Measurements from ENCODE around the gene METTL17.
"Not testable (repeated sequence)": the region's sequence is repeated elsewhere in the genome, so short reads cannot be mapped to it uniquely, and the experiment has no call there.

METTL17 gene

DNA sequence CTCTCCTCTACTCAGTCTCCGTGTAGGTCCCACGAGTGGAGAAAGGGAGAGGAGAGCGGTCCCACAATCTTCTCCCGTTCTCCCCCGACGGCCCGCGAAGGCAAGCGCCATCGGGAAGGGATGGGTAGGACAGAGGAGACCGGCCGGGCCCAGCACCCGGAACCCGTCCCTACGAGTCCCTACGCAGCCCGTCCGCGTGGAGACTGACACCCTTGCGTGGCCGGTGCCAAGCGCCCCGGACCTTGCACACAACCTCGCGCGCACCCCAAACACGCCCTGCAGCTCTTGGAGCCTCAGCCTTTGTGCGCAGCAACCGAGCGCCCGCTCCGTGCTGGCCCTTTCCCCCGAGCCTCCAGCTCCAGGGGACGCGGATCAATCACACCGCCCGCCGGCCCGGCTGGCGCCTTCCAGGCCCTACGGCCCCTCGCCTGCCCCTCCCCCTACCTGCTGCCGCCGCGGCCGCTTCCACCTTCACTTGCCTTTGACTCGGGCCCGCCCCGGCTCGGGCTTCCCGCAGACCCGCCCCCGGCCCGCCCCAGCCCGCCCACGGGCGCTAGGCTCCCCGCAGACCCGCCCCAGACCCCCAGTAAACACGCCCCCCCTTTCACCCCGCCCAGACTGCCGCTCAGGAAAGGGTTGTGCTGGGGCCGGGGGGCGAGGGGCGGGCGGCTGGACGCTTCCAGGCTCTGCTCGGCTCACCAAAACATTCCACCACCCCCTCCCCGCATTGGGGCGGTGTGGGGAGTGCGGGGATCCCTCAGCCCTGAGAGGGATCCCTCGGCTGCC is 35.0 kb downstream of the METTL17 start, which contains the start of gene NDRG2:
TSS of gene NDRG2 (minus strand) at position 477 of the 786 bp plus-strand sequence. CDS start 1,746 bp downstream, outside the sequence.
- DNase-seq (ENCODE audit: low read depth in 2 of 2), result peak; percentile 47 to 57

DNA sequence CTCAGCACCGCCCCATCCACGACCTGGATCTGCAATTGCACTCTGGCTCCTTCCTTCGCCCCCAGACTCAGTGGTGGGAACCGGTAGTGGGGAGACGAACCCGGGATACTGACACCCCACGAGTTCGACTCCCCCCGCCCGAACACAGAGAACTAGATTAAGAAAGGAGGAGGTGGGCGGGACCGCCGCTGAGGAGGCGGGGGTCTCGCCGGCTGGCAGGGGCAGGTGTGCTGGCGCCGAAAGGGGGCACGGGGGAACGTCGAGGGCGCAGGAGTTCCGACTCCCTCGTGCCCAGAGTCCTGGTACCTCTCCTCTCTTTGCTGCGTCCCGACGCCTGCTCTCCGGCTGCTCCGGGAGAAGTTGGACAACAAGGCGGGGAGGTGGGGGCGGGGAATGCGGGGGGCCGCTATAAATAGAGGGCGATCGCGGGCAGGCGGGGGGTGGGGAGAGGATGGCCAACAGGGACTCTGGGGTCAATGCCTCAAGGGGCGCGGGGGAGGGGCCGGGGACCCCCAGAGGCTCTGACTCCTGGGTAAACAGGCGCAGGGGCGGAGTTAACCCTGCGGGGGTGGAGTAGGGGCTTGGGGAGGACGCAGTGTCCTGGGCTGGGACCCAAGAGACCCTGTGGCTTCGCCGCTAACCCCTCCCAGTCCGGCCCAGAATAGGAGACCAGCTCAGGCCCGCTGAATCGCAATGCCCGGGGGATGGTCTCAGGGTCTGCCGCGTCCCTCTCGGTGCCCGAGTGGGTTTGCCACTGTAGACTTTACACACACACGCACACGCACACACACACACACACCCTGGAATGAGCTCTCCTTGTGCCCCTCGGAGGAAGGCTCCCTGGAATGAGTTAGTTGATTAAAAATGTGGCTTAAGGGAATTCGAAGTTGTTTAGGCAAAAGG is 35.8 kb downstream of the METTL17 start:
- DNase-seq (ENCODE audit: low read depth in 2 of 2), result no peak

GRCh38 chr14:21026274-21026987 is 36.7 kb downstream of the METTL17 start:
- DNase-seq (ENCODE audit: low read depth in 2 of 2), result no peak

- DNase-seq (ENCODE audit: low read depth in 2 of 2), result no peak
Observed at GRCh38 chr14:21026988-21027315, 37.2 kb downstream of the METTL17 start.

DNA sequence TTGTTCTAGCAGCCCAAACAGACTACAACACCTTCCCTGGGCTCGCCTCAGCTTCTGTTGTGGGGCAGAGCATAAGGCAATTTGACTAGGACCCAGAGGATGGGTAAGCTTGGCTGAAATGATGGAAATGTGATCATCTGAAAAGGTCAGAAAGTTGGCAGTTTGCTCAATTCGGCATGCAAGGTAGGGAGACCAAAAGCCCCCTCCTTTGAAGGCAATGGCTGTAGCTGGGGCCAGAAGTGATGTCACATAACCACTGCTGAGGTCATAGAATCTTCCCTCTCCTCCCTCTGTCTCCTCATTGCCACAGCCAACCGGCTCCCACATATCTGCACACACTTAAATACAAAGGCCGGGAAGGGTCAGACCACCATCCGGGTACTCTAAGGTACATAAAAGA is 40.1 kb downstream of the METTL17 start, which contains the start of gene TPPP2:
TSS of gene TPPP2 (plus strand) at position 301 of the 400 bp plus-strand sequence. CDS start 365 bp downstream, outside the sequence.
- DNase-seq (ENCODE audit: low read depth in 2 of 2), result no peak

DNA sequence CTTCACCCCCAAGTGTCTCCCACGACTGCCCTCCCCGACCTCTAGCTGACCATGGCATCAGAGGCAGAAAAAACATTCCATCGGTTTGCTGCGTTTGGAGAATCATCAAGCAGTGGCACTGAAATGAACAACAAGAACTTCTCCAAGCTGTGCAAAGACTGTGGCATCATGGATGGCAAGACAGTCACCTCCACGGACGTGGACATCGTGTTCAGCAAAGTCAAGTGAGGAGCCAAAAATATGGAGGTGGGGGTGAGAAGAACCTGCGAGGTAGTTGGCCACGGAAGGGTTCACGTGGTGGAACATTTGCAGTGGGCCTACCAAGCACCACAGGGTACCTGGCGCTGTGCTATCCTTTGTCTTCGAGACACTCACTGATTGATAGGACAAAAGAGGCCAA is 40.8 kb downstream of the METTL17 start:
- DNase-seq (ENCODE audit: low read depth in 2 of 2), result no peak

GRCh38 chr14:21032326-21033132 is 42.7 kb downstream of the METTL17 start:
- no peak for DNase-seq (ENCODE audit: low read depth in 2 of 2)

DNA sequence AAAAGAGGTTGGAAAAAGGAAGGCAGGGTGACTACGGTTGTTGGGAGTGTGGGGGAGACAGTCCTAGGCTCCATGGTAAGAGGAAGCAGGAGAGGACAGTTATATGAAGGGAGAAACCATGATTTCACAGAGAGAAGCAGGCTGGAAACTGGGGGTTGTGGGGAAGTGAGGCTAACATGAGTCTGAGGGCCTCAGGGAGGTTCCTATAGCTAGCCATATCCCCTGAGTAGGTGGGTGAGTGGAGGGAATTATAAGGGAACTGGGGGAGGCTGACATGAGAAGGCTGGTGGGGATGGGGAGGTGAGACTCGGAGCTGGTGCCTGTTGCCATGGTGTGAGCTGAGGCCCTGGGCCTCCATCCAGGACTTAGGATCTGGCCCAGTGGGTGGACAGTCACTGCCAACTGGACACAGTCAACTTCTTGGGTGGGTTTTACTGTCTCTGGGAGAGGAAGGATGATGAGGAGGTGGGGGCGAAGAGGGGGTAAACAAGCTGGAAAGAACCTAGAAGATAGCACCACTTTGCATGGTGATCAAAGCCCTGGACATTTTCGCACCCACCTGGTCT is 43.4 kb downstream of the METTL17 start:
- no peak for DNase-seq (ENCODE audit: low read depth in 2 of 2)

- DNase-seq (ENCODE audit: low read depth in 2 of 2), result no peak
Observed at GRCh38 chr14:21034707-21035106, 44.9 kb downstream of the METTL17 start, which contains the start of gene RNASE13. Gene RNASE13, minus strand, starts transcription at chr14:21034807. Its CDS starts 519 bp downstream, at chr14:21034288.

- DNase-seq (ENCODE audit: low read depth in 2 of 2), result no peak
Observed at GRCh38 chr14:21036751-21037150, 47.0 kb downstream of the METTL17 start.

DNA sequence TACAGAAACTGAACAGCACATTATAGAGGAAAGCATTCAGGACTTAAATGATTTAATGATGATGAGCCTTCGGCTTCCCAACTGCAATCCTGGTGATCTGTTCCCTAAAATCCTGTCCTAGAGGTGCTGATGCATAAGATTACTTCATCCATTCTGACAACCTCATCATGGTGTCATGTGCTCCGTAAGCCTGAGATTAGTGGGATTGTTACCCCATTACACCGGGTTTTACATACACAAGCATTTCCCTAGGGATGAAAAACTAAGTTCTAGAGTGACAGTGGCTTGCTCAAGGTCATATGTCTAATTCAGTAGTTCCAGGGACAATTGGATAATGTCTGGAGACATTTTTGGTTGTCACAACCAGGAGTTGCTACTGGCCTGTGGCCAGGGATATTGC is 47.4 kb downstream of the METTL17 start:
- DNase-seq (ENCODE audit: low read depth in 2 of 2), result no peak

GRCh38 chr14:21038441-21039422 is 49.0 kb downstream of the METTL17 start:
- no peak for DNase-seq (ENCODE audit: low read depth in 2 of 2)

DNA sequence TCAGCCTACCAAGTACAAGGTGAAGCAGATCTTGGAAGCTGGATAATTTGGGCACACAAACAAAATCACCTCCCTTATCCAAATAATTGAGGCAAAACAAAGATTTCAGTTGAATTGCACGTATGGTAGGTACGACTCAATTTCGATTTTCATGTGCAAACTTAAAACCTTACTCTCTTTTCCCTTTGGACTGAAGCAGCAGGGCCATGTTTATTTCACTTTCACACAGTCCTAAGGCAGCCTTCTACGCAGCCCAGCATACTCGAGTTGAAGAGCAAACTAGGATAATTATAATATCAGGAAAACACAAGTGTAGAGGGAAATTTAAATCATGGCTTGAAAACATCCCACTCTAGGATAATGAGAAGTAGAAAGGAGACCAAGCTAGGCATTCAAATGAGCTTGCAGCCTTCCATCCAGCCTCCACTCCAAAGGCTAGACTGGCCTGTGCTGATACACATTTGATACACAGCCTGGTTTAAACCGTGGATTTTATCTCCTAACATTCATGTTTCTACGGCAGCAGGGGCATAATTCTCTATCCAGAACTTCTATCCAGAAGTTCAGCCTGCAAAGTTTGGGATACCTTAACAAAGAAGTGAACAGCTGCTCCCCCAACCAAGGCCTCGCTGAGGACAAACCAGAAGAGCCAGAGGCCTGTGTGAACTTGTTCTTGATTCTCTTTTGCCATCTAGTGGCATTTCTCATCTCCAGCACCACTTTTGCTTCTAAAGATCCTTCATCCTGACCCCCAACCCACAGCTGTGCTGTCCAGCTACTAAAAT is 50.0 kb downstream of the METTL17 start:
- no peak for DNase-seq (ENCODE audit: low read depth in 2 of 2)

- no peak for DNase-seq (ENCODE audit: low read depth in 2 of 2)
Observed at GRCh38 chr14:21040370-21040925, 50.7 kb downstream of the METTL17 start.

DNA sequence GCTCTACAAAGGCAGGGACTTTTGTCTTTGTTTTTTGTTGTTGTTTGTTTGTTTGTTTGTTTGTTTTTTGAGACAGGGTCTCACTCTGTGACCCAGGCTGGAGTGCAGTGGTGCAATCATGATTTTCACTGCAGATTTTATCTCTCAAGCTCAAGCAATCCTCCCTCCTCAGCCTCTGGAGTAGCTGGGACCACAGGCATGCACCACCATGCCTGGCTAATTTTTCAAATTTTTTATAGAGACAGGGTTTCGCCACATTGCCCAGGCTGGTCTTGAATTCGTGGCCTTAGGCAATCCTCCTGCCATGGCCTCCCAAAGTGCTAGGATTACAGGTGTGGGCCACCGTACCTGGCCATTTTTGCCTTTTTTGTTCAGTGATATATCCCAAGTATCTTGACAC is 51.2 kb downstream of the METTL17 start:
- not testable (repeated sequence) for DNase-seq (ENCODE audit: low read depth in 2 of 2)

DNA sequence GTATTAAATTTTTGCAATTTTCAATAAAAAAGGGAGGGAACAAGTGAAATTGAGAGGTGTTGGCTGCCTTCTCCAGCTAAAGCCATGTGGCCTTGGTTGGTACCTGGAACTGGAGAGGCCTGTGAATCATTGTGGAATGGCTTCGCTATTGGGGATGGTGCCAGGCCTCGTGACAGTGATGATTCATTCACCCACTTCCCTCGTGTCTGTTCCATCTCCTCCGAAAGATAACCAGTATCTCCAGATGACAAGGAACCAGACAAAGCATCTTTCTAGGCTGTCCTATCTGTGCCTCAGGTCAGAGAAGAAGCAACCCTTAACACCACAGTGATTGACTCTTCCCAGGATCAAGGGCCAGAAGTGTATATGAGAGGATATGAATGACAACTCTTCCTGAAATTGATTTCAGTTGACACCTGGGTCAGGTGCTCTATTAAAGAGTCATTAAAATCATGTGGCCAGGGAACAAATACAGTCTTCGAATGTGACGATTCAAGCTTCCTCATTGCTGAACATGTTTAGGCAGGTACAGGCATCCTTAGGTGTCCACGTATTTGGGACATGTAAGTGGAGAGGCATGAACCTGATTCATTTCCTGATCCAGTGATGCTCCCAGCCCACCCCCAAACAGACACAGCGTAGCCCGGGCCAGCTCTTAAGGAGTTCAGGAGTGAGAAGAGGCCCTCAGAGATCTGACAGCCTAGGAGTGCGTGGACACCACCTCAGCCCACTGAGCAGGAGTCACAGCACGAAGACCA is 52.1 kb downstream of the METTL17 start, which contains the start of gene RNASE7:
TSS of gene RNASE7 (plus strand) at position 687 of the 758 bp plus-strand sequence. CDS start 631 bp downstream, outside the sequence.
- DNase-seq (ENCODE audit: low read depth in 2 of 2), result no peak

- DNase-seq (ENCODE audit: low read depth in 2 of 2), result no peak
Observed at GRCh38 chr14:21042918-21043317, 53.1 kb downstream of the METTL17 start.
